ENCODE measurements around the gene FTCD. TPM values are rescaled to one million over a fixed set of nuclear protein-coding genes. Genes with fewer than 3 reads are reported as not detected.
"Not testable (repeated sequence)": the region's sequence is repeated elsewhere in the genome, so short reads cannot be mapped to it uniquely, and the experiment has no call there.

The FTCD gene
- total RNA-seq, 1 donor from 2014 or later, result 8.8 TPM

DNA sequence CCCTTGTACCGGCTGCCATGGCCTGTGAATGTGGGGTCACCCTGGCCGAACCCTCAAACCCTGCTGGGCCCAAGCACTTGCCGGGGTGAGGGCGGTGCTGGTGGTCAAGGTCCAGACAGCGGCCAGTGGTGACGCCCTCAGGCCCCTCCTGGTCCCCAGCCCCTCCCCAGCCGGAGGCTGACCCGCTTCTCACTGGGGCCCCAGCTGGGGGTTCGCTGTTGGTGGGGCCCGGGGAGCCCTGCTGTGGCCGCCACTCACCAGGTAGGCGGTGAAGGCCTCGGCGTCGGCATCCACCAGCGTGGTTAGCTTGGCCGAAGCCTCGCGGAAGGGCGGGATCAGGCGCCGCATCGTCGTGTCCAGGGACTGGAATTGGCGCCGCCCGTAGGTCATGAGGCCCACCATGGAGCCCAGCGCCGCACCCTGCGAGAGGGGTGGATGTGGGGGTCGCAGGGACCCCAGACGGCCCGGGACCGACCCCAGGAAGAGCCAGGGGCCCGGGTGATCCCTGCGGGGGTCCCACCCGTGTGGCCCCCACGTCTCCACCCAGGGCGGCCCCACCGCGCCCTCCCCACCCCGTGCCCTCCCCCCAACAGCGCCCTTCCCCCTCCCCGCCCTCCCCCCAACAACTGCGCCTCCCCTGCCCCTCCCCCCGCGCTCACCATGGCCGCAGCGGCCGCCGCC is 10.1 kb downstream of the FTCD start:
- peaks cover 18% of the 10 kb centered on the region for H3K27me3 Mint-ChIP-seq (ENCODE audit: low read depth)
- H3K4me1 Mint-ChIP-seq, result peaks cover 35% of the 10 kb centered on the region
- TF ChIP-seq, protein P1, sequence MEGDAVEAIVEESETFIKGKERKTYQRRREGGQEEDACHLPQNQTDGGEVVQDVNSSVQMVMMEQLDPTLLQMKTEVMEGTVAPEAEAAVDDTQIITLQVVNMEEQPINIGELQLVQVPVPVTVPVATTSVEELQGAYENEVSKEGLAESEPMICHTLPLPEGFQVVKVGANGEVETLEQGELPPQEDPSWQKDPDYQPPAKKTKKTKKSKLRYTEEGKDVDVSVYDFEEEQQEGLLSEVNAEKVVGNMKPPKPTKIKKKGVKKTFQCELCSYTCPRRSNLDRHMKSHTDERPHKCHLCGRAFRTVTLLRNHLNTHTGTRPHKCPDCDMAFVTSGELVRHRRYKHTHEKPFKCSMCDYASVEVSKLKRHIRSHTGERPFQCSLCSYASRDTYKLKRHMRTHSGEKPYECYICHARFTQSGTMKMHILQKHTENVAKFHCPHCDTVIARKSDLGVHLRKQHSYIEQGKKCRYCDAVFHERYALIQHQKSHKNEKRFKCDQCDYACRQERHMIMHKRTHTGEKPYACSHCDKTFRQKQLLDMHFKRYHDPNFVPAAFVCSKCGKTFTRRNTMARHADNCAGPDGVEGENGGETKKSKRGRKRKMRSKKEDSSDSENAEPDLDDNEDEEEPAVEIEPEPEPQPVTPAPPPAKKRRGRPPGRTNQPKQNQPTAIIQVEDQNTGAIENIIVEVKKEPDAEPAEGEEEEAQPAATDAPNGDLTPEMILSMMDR (IDR thresholded peaks at IDR 0.05; ENCODE audit: unreplicated experiment), result no peak
- H3K4me3 Mint-ChIP-seq, result no peak overlapping the region
- H3K27ac Mint-ChIP-seq, result no peak overlapping the region
- no peaks in the 10 kb centered on the region for H3K36me3 Mint-ChIP-seq
- H3K9me3 Mint-ChIP-seq, result no peaks in the 10 kb centered on the region
- no peak for DNase-seq (ENCODE audit: low spot score in 2 of 2, unreplicated experiment in 2 of 2)

DNA sequence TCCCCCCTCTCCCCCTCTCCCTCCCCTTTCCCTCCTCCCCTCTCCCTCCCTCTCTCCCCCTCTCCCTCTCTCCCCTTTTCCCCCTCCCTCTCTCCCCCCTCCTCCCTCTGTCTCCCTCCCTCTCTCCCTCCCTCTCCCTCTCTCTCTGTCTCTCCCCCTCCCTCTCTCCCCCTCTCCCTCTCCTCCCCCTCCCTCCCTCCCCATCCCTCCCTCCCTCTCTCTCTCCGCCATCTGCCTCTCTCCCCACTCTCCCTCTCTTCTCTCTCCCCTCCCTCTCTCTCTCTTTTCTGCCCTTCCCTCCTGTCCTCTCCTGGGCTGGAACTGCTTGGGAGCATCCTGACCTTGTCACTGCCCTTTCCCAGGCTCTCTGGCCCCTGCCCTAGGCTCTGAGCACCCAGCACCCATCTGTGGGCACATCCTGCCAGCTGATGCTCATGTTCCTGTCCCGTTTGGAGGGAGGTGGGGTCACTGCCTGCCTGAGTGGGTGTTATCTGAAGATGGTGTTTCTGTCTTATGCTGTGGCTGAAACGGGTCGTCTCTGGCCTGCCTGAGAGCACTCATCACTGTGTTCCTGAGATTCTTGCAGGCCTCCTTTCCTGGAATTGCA is 10.8 kb downstream of the FTCD start:
- no peak for DNase-seq (ENCODE audit: low spot score in 2 of 2, unreplicated experiment in 2 of 2)
- Mint-ChIP-seq H3K36me3 (no peaks in the 10 kb centered on the region), H3K27ac (peak overlapping the region; percentile 67)

DNA sequence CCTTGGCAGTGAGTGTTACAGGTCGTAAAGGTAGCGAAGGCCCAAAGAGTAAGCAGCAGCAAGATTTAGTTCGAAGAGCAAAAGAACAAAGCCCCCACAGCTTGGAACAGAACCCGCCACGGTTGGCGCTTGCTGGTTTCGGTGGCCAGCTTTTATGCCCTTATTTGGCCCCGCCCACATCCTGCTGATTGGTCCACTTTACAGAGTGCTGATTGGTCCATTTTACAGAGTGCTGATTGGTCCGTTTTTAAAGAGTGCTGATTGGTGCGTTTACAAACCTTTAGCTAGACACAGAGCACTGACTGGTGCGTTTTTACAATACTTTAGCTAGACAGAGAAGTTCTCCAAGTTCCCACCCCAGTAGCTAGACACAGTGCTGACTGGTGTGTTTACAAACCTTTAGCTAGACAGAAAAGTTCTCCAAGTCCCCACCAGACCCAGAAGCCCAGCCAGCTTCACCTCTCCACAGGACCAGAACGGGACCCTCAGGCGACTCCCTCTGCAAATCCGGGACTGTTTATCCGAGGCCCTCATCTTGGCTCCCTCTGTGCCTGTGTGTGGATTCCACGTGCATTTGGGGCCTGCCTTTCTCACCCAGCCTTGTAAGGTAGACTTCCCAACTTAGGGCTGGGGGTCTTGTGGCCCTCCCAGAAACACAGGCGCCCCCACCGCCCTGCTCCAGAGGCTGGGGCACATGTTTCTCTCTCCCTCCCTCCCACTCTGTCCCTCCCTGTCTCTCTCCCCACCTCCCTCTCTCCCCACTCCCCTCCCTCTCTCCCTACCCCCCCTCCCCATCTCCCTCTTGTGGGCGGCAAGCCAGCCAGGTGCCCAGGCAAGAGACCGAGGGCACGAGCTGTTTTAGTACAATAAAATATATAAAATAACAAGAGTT is 12.6 kb downstream of the FTCD start:
- no peaks in the 10 kb centered on the region for H3K9me3 Mint-ChIP-seq
- no peak overlapping the region for H3K27ac Mint-ChIP-seq
- DNase-seq (ENCODE audit: low spot score in 2 of 2, unreplicated experiment in 2 of 2), result no peak
- H3K27me3 Mint-ChIP-seq (ENCODE audit: low read depth), result peaks cover 31% of the 10 kb centered on the region
- H3K4me3 Mint-ChIP-seq, result peak overlapping the region; percentile 58
- peaks cover 38% of the 10 kb centered on the region for H3K4me1 Mint-ChIP-seq
- H3K36me3 Mint-ChIP-seq, result no peaks in the 10 kb centered on the region
- TF ChIP-seq, protein P1 (IDR thresholded peaks at IDR 0.05; ENCODE audit: unreplicated experiment), result no peak

More for the DNA sequence above, 10.8 kb downstream of the FTCD start:
- TF ChIP-seq, protein P1 (IDR thresholded peaks at IDR 0.05; ENCODE audit: unreplicated experiment), result no peak
- H3K27me3 Mint-ChIP-seq (ENCODE audit: low read depth), result peaks cover 25% of the 10 kb centered on the region
- H3K4me3 Mint-ChIP-seq, result no peak overlapping the region
- H3K4me1 Mint-ChIP-seq, result peaks cover 38% of the 10 kb centered on the region
- no peaks in the 10 kb centered on the region for H3K9me3 Mint-ChIP-seq

DNA sequence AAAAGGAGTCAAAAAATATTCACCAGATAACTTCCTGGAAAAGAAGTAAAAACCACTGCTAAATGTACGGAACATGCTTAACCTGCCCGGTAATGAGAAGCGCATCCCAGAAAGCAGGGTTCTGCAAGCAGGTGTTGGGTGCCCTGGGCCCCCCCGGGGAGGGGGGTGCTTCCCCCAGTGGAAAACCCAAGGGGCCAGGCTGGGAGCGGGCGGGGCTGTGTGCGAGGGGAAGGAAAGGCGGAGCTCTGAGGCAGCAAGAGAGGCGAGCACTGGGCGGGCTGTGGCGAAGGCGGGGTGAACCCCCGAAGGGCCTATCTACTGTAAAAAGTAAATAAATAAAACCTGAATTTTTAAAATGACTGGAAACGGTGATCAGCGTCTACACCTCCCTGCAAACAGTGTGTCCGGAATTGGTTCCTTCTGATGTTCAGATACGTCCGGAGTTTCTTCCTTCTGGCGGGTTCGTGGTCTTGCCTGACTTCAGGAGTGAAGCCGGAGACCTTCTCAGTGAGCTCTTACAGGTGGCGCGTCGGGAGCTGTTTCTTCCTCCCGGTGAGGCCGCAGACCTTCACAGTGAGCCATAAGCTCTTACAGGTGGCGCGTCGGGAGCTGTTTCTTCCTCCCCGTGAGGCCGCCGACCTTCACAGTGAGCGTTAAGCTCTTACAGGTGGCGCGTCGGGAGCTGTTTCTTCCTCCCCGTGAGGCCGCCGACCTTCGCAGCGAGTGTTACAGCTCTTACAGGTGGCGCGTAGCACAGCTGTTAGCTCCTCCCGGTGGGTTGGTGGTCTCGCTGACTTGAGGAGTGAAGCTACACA is 13.4 kb downstream of the FTCD start:
- H3K4me1 Mint-ChIP-seq, result peaks cover 35% of the 10 kb centered on the region
- no peaks in the 10 kb centered on the region for H3K36me3 Mint-ChIP-seq
- H3K4me3 Mint-ChIP-seq, result peak overlapping the region; percentile 58
- H3K27me3 Mint-ChIP-seq (ENCODE audit: low read depth), result peaks cover 31% of the 10 kb centered on the region
- H3K9me3 Mint-ChIP-seq, result no peaks in the 10 kb centered on the region
- peak overlapping the region; percentile 27 for H3K27ac Mint-ChIP-seq
- TF ChIP-seq, protein P1 (IDR thresholded peaks at IDR 0.05; ENCODE audit: unreplicated experiment), result no peak
- DNase-seq (ENCODE audit: low spot score in 2 of 2, unreplicated experiment in 2 of 2), result no peak

DNA sequence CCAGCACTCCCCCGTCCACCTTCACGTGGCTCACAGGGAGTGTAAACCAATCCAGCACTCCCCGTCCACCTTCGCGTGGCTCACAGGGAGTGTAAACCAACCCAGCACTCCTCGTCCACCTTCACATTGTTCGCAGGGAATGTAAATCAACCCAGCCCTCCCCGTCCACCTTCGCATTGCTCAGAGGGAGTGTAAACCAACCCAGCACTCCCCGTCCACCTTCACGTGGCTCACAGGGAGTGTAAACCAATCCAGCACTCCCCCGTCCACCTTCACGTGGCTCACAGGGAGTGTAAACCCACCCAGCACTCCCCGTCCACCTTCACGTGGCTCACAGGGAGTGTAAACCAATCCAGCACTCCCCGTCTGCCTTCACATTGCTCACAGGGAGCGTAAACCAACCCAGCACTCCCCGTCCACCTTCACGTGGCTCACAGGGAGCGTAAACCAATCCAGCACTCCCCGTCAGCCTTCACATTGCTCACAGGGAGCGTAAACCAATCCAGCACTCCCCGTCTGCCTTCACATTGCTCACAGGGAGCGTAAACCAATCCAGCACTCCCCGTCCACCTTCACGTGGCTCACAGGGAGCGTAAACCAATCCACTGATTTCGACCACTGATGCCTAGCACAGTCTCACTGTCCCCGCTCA is 14.9 kb downstream of the FTCD start:
- peak overlapping the region; percentile 0 for H3K27ac Mint-ChIP-seq

More for the DNA sequence above, 14.9 kb downstream of the FTCD start:
- Mint-ChIP-seq H3K4me1 (peaks cover 34% of the 10 kb centered on the region), H3K4me3 (peak overlapping the region; percentile 0), H3K27me3 (ENCODE audit: low read depth) (peaks cover 31% of the 10 kb centered on the region)
- H3K9me3 Mint-ChIP-seq; DNase-seq (ENCODE audit: low spot score in 2 of 2, unreplicated experiment in 2 of 2); H3K36me3 Mint-ChIP-seq: not testable (repeated sequence)
